Rectal smooth muscle tissue (tissue), 1 donor: ENCODE results near the gene ALG6.

ENCODE experiments used
- H3K27ac ChIP-seq: one replicate; pipeline ENCODE4 v1.7.0; 2013; ENCODE audit warnings: low read depth, low read length, inconsistent platforms
- H3K27me3 ChIP-seq: one replicate; pipeline ENCODE4 v1.7.0; 2013; ENCODE audit warnings: low read length; ENCODE audit not compliant: control insufficient read depth, insufficient read depth
- H3K36me3 ChIP-seq: one replicate; pipeline ENCODE4 v1.7.0; 2013; ENCODE audit warnings: low read length; ENCODE audit not compliant: control insufficient read depth, insufficient read depth
- H3K4me1 ChIP-seq: one replicate; pipeline ENCODE4 v1.7.0; 2013; ENCODE audit warnings: low read length; ENCODE audit not compliant: control insufficient read depth, insufficient read depth
- H3K4me3 ChIP-seq: one replicate; pipeline ENCODE4 v1.7.0; 2013; ENCODE audit warnings: low read length
- H3K9ac ChIP-seq: one replicate; pipeline ENCODE4 v1.7.0; 2013; ENCODE audit warnings: low read length

The ALG6 gene

DNA sequence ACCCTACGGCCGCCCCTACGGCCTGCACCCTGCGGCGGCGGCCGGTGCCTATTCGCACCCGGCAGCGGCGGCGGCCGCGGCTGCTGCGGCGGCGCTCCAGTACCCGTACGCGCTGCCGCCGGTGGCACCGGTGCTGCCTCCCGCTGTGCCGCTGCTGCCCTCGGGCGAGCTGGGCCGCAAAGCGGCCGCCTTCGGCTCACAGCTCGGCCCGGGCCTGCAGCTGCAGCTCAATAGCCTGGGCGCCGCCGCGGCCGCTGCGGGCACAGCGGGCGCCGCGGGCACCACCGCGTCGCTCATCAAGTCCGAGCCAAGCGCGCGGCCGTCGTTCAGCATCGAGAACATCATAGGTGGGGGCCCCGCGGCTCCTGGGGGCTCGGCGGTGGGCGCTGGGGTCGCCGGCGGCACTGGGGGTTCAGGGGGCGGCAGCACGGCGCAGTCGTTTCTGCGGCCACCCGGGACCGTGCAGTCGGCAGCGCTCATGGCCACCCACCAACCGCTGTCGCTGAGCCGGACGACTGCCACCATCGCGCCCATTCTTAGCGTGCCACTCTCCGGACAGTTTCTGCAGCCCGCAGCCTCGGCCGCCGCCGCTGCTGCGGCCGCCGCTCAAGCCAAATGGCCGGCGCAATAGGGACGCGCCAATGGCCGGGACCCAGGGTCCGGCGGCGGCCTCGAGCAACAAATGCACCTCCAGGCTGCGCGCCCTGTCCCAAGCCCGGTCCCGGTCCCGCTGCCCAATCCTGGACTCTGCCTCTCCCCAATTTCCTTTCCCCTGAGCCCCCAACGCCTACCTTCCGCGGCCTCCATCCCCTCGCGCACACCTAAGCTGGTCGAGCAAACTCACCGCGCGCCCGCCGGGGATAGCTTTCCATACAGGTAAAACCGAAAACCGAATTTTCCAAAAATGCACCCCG is 43.3 kb upstream of the ALG6 start:
- Histone ChIP-seq H3K9ac (no peak overlapping the region), H3K4me1 (no peaks in the 10 kb centered on the region), H3K4me3 (peak overlapping the region; percentile 50), H3K27me3 (peaks cover 75% of the 10 kb centered on the region), H3K36me3 (no peaks in the 10 kb centered on the region), H3K27ac (no peak overlapping the region)

- Histone ChIP-seq H3K4me3 (no peak overlapping the region), H3K36me3 (no peaks in the 10 kb centered on the region), H3K9ac (no peak overlapping the region), H3K27me3 (peaks cover 76% of the 10 kb centered on the region), H3K27ac (no peak overlapping the region), H3K4me1 (no peaks in the 10 kb centered on the region)
These were observed 42.7 kb upstream of the ALG6 start for GRCh38 chr1:63324779-63325119.

- H3K4me3 ChIP-seq: no peak overlapping the region
- H3K36me3 ChIP-seq: no peaks in the 10 kb centered on the region
- H3K27ac ChIP-seq: no peak overlapping the region
- peaks cover 76% of the 10 kb centered on the region for H3K27me3 ChIP-seq
- H3K4me1 ChIP-seq: no peaks in the 10 kb centered on the region
- H3K9ac ChIP-seq: no peak overlapping the region
These were observed 42.0 kb upstream of the ALG6 start for GRCh38 chr1:63325279-63325985.

- H3K27ac ChIP-seq: no peak overlapping the region
- H3K4me1 ChIP-seq: no peaks in the 10 kb centered on the region
- H3K9ac ChIP-seq: no peak overlapping the region
- no peak overlapping the region for H3K4me3 ChIP-seq
- H3K27me3 ChIP-seq: peaks cover 74% of the 10 kb centered on the region
- H3K36me3 ChIP-seq: no peaks in the 10 kb centered on the region
These were observed 41.3 kb upstream of the ALG6 start for GRCh38 chr1:63326106-63326472.

DNA sequence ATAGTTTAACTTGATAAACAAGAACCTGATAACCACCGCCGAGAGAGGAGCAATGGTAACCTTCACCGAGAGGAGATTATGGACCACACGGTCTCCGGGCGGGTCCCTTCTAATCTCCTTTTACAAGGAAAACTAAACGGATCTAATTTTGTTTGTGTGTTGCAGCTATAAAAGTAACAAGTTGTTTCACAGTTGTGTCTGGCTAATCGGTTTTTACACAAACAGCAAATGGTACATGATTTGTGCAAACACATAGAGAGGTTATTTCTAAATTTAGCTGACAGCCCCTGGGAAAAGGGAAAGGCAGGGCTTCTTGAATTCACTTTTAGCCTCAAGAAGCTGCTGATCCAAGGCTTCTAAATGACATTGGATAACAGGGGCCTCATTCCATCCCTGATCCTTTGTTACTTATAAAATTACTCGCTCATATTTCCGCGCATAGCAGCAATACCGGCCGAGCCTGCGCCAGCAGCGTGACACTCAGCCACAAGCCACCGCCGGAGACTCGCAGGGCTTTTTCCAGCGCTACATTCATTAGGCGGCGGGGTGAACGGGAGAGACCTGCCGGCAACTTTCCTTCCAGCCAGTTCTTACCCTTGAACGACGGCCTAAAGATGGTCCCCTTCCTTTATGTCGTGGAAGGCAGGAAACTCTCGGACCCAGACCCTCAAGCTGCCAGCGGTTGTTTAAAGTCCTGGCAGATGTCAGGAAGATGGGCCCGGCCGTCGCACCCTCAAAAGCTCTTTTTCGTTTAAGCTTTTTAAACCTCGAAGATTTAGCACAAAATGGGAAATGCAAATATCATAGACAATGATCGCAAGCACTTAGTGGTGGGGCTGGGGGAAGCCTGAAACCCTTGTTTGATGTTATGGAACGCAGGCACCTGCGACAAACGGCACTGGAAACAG is 40.7 kb upstream of the ALG6 start:
- Histone ChIP-seq H3K27ac (no peak overlapping the region), H3K4me1 (no peaks in the 10 kb centered on the region), H3K27me3 (peaks cover 68% of the 10 kb centered on the region), H3K36me3 (no peaks in the 10 kb centered on the region), H3K9ac (no peak overlapping the region), H3K4me3 (no peak overlapping the region)

DNA sequence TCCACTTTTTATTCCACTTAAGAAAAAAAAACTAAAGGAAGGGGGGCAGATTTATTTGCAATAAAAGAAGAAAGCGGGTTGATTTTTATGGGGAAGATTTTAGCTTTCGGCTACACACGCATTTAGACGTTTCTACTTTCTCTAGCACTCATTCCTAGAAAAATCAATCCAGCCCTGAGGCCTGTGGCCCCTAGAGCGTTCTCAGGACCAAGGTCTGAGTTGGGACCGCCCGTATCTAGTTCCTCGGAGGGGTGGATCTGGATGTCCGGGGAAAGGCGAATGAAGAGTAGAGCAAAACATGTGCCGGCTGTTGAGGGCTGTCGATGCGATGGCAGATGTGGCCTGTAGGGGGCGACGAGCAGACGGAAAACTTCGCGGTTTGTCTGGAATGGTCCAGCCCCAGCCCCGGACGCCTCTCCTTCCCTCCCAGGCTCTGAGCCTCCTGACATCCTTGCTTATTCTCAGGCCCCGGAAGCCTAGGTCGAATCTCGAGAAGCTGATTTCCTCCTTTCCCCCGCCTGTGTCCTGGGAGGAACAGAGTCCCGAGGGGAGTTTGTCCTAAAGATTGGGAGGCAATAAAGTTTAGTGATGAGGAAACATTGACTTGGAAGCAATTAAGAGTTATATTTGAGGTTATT is 39.9 kb upstream of the ALG6 start:
- Histone ChIP-seq H3K36me3 (no peaks in the 10 kb centered on the region), H3K27ac (no peak overlapping the region), H3K9ac (no peak overlapping the region), H3K4me1 (no peaks in the 10 kb centered on the region), H3K4me3 (no peak overlapping the region), H3K27me3 (peaks cover 62% of the 10 kb centered on the region)

GRCh38 chr1:63328122-63328521 is 39.3 kb upstream of the ALG6 start:
- H3K4me1 ChIP-seq: no peaks in the 10 kb centered on the region
- H3K27ac ChIP-seq: no peak overlapping the region
- H3K4me3 ChIP-seq: no peak overlapping the region
- no peak overlapping the region for H3K9ac ChIP-seq
- H3K27me3 ChIP-seq: peaks cover 56% of the 10 kb centered on the region
- no peaks in the 10 kb centered on the region for H3K36me3 ChIP-seq

GRCh38 chr1:63328781-63329180 is 38.6 kb upstream of the ALG6 start:
- no peak overlapping the region for H3K4me3 ChIP-seq
- H3K36me3 ChIP-seq: no peaks in the 10 kb centered on the region
- no peak overlapping the region for H3K27ac ChIP-seq
- no peaks in the 10 kb centered on the region for H3K4me1 ChIP-seq
- no peak overlapping the region for H3K9ac ChIP-seq
- H3K27me3 ChIP-seq: peaks cover 51% of the 10 kb centered on the region

GRCh38 chr1:63329621-63330330 is 37.7 kb upstream of the ALG6 start:
- Histone ChIP-seq H3K36me3 (no peaks in the 10 kb centered on the region), H3K4me1 (no peaks in the 10 kb centered on the region), H3K27me3 (peaks cover 46% of the 10 kb centered on the region), H3K27ac (no peak overlapping the region), H3K4me3 (no peak overlapping the region), H3K9ac (no peak overlapping the region)

GRCh38 chr1:63330331-63330916 is 37.0 kb upstream of the ALG6 start:
- no peak overlapping the region for H3K4me3 ChIP-seq
- no peak overlapping the region for H3K27ac ChIP-seq
- peaks cover 46% of the 10 kb centered on the region for H3K27me3 ChIP-seq

DNA sequence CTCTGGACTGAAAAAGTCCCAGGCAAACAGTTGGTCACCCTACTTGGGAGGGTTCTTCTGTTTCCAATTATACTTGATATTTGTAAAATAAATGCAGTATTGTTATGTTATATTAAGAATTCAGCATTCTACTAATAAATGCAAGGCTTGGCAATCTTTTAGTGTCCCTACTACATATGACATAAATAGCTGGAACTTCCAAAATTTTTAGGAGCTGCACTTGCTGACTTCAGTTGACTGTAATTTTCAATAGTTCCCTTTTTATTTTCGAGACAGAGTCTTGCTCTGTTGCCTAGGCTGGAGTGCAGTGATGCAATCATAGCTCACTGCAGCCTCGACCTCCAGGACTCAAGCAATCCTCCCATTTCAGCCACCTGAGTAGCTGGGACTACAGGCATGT is 25.0 kb upstream of the ALG6 start:
- H3K36me3 ChIP-seq: no peaks in the 10 kb centered on the region
- H3K27ac ChIP-seq: no peak overlapping the region
- H3K27me3 ChIP-seq: no peaks in the 10 kb centered on the region
- no peak overlapping the region for H3K4me3 ChIP-seq
- no peak overlapping the region for H3K9ac ChIP-seq
- H3K4me1 ChIP-seq: no peaks in the 10 kb centered on the region

More at GRCh38 chr1:63330331-63330916, 37.0 kb upstream of the ALG6 start:
- H3K36me3 ChIP-seq: no peaks in the 10 kb centered on the region
- H3K4me1 ChIP-seq: no peaks in the 10 kb centered on the region
- no peak overlapping the region for H3K9ac ChIP-seq
